Astrocyte (in vitro differentiated cells and primary cell): ENCODE measurements around the gene GPRC5B. TPM values are rescaled to one million over a fixed set of nuclear protein-coding genes. Genes with fewer than 3 reads are reported as not detected.

ENCODE experiments used
- DNase-seq: peaks from one replicate; pipeline ENCODE4 v3.0.0-alpha.2; 2010; ENCODE audit warnings: low read depth
- FAIRE-seq: peaks from 2 replicates; lab custom pipeline; 2011; peaks lifted over from hg19 to GRCh38; lab: Jason Lieb, UNC
- H2AFZ ChIP-seq: 2 replicates; pipeline ENCODE4 v1.6.0; 2012; ENCODE audit warnings: low read depth, low read length, inconsistent platforms
- H3K27ac ChIP-seq: 2 replicates; pipeline ENCODE4 v1.5.1; 2011; ENCODE audit warnings: low read depth, low read length, inconsistent platforms
- H3K27me3 ChIP-seq: 2 replicates; pipeline ENCODE4 v1.6.0; 2011; ENCODE audit warnings: low read length, inconsistent platforms; ENCODE audit not compliant: insufficient read depth
- H3K36me3 ChIP-seq: 2 replicates; pipeline ENCODE4 v1.5.1; 2011; ENCODE audit warnings: low read length, inconsistent platforms; ENCODE audit not compliant: insufficient read depth
- H3K4me1 ChIP-seq: 2 replicates; pipeline ENCODE4 v1.5.1; 2011; ENCODE audit warnings: low read length, inconsistent platforms; ENCODE audit not compliant: insufficient read depth
- H3K4me2 ChIP-seq: 2 replicates; pipeline ENCODE4 v1.6.0; 2012; ENCODE audit warnings: low read length, inconsistent platforms
- H3K4me3 ChIP-seq: 2 replicates; pipeline ENCODE4 v1.5.1; 2011; ENCODE audit warnings: low read depth, mild to moderate bottlenecking, low read length, inconsistent platforms; ENCODE audit not compliant: insufficient read depth
- H3K79me2 ChIP-seq: 2 replicates; pipeline ENCODE4 v1.6.0; 2012; ENCODE audit warnings: mild to moderate bottlenecking, low read length, inconsistent platforms; ENCODE audit not compliant: insufficient read depth
- H3K9ac ChIP-seq: 2 replicates; pipeline ENCODE4 v1.6.0; 2012; ENCODE audit warnings: mild to moderate bottlenecking, low read length, inconsistent platforms
- H3K9me3 ChIP-seq: 2 replicates; pipeline ENCODE4 v1.5.1; 2012; ENCODE audit warnings: low read depth, mild to moderate bottlenecking, low read length, inconsistent platforms; ENCODE audit not compliant: insufficient read depth
- H4K20me1 ChIP-seq: 2 replicates; pipeline ENCODE4 v1.6.0; 2012; ENCODE audit warnings: low read length, inconsistent platforms; ENCODE audit not compliant: insufficient read depth
- H3K27ac Mint-ChIP-seq: one replicate; pipeline ENCODE4 v1.8.0; 2021; ENCODE audit warnings: mild to moderate bottlenecking, mixed read lengths; ENCODE audit not compliant: unreplicated experiment
- H3K27me3 Mint-ChIP-seq: one replicate; pipeline ENCODE4 v1.8.0; 2021; ENCODE audit warnings: low read depth, mixed read lengths; ENCODE audit not compliant: unreplicated experiment
- H3K36me3 Mint-ChIP-seq: one replicate; pipeline ENCODE4 v1.8.0; 2021; ENCODE audit warnings: low read depth, mixed read lengths; ENCODE audit not compliant: unreplicated experiment
- H3K4me1 Mint-ChIP-seq: one replicate; pipeline ENCODE4 v1.8.0; 2021; ENCODE audit warnings: low read depth, mixed read lengths; ENCODE audit not compliant: unreplicated experiment
- H3K4me3 Mint-ChIP-seq: one replicate; pipeline ENCODE4 v1.8.0; 2021; ENCODE audit warnings: mild to moderate bottlenecking, moderate library complexity, mixed read lengths; ENCODE audit not compliant: unreplicated experiment
- H3K9me3 Mint-ChIP-seq: one replicate; pipeline ENCODE4 v1.8.0; 2021; ENCODE audit warnings: mild to moderate bottlenecking, mixed read lengths; ENCODE audit not compliant: unreplicated experiment
- EZH2 ChIP-seq: IDR thresholded peaks from 2 replicates; pipeline ENCODE4 v1.6.1; 2012; ENCODE audit warnings: mild to moderate bottlenecking, low read length, inconsistent platforms; ENCODE audit not compliant: insufficient read depth
- total RNA-seq: library from RNA; stranded (reverse); gene quantifications from 2 replicates; pipeline ENCODE4 v1.2.1, GENCODE V29; 2021
- TF ChIP-seq, protein P1 (sequence below): IDR thresholded peaks from 2 replicates; pipeline ENCODE4 v1.5.1; 2011; ENCODE audit warnings: low read depth, mild to moderate bottlenecking, inconsistent platforms, low read length, moderate library complexity; ENCODE audit not compliant: insufficient read depth

GPRC5B gene
- total RNA-seq, 1 donor from 2014 or later: 9.3 TPM

DNA sequence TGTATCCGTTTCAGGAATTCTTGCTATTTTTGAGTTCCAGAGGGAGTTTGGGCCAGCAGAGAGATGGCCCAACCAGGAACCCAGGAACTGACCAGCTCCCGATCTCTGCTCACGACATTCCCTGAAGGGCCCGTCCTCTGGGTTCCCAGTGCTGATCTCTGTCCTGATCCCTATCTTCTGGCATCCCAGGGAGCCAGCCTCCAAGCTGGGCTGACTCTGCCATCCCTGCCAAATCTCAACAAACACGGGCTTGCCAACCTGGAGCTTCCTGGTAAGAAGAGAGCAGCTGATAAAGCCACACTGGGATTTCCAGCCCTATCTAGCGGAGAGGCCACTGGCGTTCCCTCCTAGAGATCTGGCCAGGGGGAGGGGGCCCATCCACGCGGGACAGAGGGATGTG, 16.2 kb downstream of the GPRC5B start:
- H3K27me3 Mint-ChIP-seq: no peaks in the 10 kb centered on the region
- Histone ChIP-seq H3K36me3 (no peaks in the 10 kb centered on the region), H2AFZ (no peak overlapping the region), H3K4me1 (no peaks in the 10 kb centered on the region), H3K79me2 (no peaks in the 10 kb centered on the region), H3K9ac (no peak overlapping the region), H3K27ac (no peak overlapping the region), H3K9me3 (no peaks in the 10 kb centered on the region), H3K27me3 (no peaks in the 10 kb centered on the region), H3K4me2 (no peak overlapping the region), H3K4me3 (no peak overlapping the region), H4K20me1 (no peaks in the 10 kb centered on the region)
- peaks cover 2% of the 10 kb centered on the region for H3K9me3 Mint-ChIP-seq
- FAIRE-seq: no peak
- no peak overlapping the region for H3K27ac Mint-ChIP-seq
- H3K4me3 Mint-ChIP-seq: no peak overlapping the region
- TF ChIP-seq, protein P1, sequence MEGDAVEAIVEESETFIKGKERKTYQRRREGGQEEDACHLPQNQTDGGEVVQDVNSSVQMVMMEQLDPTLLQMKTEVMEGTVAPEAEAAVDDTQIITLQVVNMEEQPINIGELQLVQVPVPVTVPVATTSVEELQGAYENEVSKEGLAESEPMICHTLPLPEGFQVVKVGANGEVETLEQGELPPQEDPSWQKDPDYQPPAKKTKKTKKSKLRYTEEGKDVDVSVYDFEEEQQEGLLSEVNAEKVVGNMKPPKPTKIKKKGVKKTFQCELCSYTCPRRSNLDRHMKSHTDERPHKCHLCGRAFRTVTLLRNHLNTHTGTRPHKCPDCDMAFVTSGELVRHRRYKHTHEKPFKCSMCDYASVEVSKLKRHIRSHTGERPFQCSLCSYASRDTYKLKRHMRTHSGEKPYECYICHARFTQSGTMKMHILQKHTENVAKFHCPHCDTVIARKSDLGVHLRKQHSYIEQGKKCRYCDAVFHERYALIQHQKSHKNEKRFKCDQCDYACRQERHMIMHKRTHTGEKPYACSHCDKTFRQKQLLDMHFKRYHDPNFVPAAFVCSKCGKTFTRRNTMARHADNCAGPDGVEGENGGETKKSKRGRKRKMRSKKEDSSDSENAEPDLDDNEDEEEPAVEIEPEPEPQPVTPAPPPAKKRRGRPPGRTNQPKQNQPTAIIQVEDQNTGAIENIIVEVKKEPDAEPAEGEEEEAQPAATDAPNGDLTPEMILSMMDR: no peak
- no peak for TF ChIP-seq EZH2
- DNase-seq: no peak
- H3K4me1 Mint-ChIP-seq: no peaks in the 10 kb centered on the region
- H3K36me3 Mint-ChIP-seq: peaks cover 8% of the 10 kb centered on the region

- Histone ChIP-seq H3K27ac (no peak overlapping the region), H3K27me3 (no peaks in the 10 kb centered on the region), H3K9me3 (no peaks in the 10 kb centered on the region), H3K4me2 (no peak overlapping the region), H3K79me2 (no peaks in the 10 kb centered on the region), H3K9ac (no peak overlapping the region), H4K20me1 (no peaks in the 10 kb centered on the region), H3K4me3 (no peak overlapping the region), H3K4me1 (peaks cover 19% of the 10 kb centered on the region), H3K36me3 (no peaks in the 10 kb centered on the region), H2AFZ (no peak overlapping the region)
- FAIRE-seq: no peak
- H3K4me1 Mint-ChIP-seq: peaks cover 19% of the 10 kb centered on the region
- H3K9me3 Mint-ChIP-seq: peaks cover 2% of the 10 kb centered on the region
- H3K27ac Mint-ChIP-seq: no peak overlapping the region
- no peak overlapping the region for H3K4me3 Mint-ChIP-seq
- peaks cover 5% of the 10 kb centered on the region for H3K36me3 Mint-ChIP-seq
- no peak for DNase-seq
- H3K27me3 Mint-ChIP-seq: no peaks in the 10 kb centered on the region
- TF ChIP-seq, protein P1: no peak
- no peak for TF ChIP-seq EZH2
Measured at GRCh38 chr16:19864566-19864965, 20.1 kb downstream of the GPRC5B start.

DNA sequence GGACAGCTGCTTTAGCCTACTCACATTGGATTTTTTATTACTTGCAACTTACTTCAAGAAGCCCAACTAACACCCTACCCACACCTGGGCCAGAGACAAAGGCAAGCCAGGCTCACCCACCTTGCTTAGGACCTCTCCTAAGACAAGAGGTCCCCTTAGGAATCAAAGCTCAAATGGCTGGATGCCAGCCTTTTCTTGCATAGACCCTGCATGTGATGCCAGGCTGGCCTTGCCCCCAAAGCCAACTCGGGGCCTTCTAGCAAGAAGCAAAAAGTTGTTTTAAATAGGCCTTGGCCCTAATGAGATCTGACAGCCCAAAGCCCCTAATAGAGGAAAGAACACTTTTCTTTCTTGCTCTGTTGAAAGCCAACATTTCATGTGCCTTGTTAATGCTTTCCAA, 20.7 kb downstream of the GPRC5B start:
- no peaks in the 10 kb centered on the region for H3K27me3 Mint-ChIP-seq
- Histone ChIP-seq H4K20me1 (no peaks in the 10 kb centered on the region), H3K9ac (no peak overlapping the region), H3K9me3 (no peaks in the 10 kb centered on the region), H3K27ac (no peak overlapping the region), H3K27me3 (no peaks in the 10 kb centered on the region), H2AFZ (no peak overlapping the region), H3K4me2 (no peak overlapping the region), H3K36me3 (no peaks in the 10 kb centered on the region), H3K4me1 (peaks cover 23% of the 10 kb centered on the region), H3K79me2 (no peaks in the 10 kb centered on the region), H3K4me3 (no peak overlapping the region)
- TF ChIP-seq, protein P1: no peak
- TF ChIP-seq EZH2: no peak
- H3K9me3 Mint-ChIP-seq: peaks cover 2% of the 10 kb centered on the region
- no peak overlapping the region for H3K4me3 Mint-ChIP-seq
- FAIRE-seq (no peak), DNase-seq (no peak)
- H3K36me3 Mint-ChIP-seq: peaks cover 5% of the 10 kb centered on the region
- H3K4me1 Mint-ChIP-seq: peaks cover 19% of the 10 kb centered on the region
- H3K27ac Mint-ChIP-seq: no peak overlapping the region
